Upper lobe of left lung (tissue), 4 donors: ENCODE results near the gene CARMIL1.

ENCODE experiments used
- CTCF ChIP-seq, 6 experiments: fragments of 450-650 bp in 4 of 6; fragments of 200-600 bp in 2 of 6; sonication (generic) in 2 of 6; IDR thresholded peaks; one replicate each; pipeline ENCODE4 v1.5.1; 2016 to 2019; ENCODE audit warnings: antibody characterized with exemption in 6 of 6
- EP300 ChIP-seq, 4 donors: sonication (generic); formaldehyde crosslinking; IDR thresholded peaks; one replicate each; pipeline ENCODE4 v1.5.1; 2017; ENCODE audit warnings: antibody characterized with exemption in 4 of 4, control low read depth in 2 of 4
- POLR2A ChIP-seq, 4 donors: fragments of 450-650 bp; IDR thresholded peaks; one replicate each; pipeline ENCODE4 v1.5.1; 2016 to 2017; ENCODE audit warnings: antibody characterized with exemption in 4 of 4, mild to moderate bottlenecking in 2 of 4
- POLR2AphosphoS5 ChIP-seq, 2 donors: sonication (generic); formaldehyde crosslinking; IDR thresholded peaks; one replicate each; pipeline ENCODE4 v1.5.1; 2017; ENCODE audit warnings: antibody characterized with exemption in 2 of 2

- no peak for TF ChIP-seq CTCF (IDR thresholded peaks at IDR 0.05)
- no peak for TF ChIP-seq POLR2A (IDR thresholded peaks at IDR 0.05)
- no peak for TF ChIP-seq POLR2AphosphoS5 (IDR thresholded peaks at IDR 0.05)
- no peak for TF ChIP-seq EP300 (IDR thresholded peaks at IDR 0.05)
Observed at GRCh38 chr6:25320459-25320858, 41.3 kb downstream of the CARMIL1 start.
